ENCODE measurements around the gene FLYWCH1.

GRCh38 chr16:2959206-2959605 lies 47.5 kb downstream of the FLYWCH1 start:
- TF ChIP-seq EZH2phosphoT487 (IDR thresholded peaks at IDR 0.05; ENCODE audit: insufficient read depth, low read depth) (no peak), EZH2 (IDR thresholded peaks at IDR 0.05; ENCODE audit: insufficient read depth, poor library complexity, severe bottlenecking) (no peak)

All from GM23248 (cell line).